SK-N-MC (cell line): ENCODE results near the gene ATPAF2.

ENCODE experiments used
- DNase-seq: peaks from one replicate; pipeline ENCODE4 v3.0.0-alpha.2; 2011; ENCODE audit warnings: low read depth, low spot score
- H3K27ac ChIP-seq: fragments of 200-600 bp; sonication (generic); 2 replicates; pipeline ENCODE4 v1.5.1; 2016; ENCODE audit warnings: mixed run types
- H3K36me3 ChIP-seq: fragments of 200-600 bp; sonication (generic); 2 replicates; pipeline ENCODE4 v1.6.1; 2017; ENCODE audit warnings: antibody characterized with exemption, low read length, mixed read lengths; ENCODE audit not compliant: insufficient read depth
- H3K4me3 ChIP-seq: fragments of 200-600 bp; sonication (generic); 2 replicates; pipeline ENCODE4 v1.5.1; 2016
- H3K9ac ChIP-seq: fragments of 200-600 bp; sonication (generic); 2 replicates; pipeline ENCODE4 v1.8.0; 2017; ENCODE audit warnings: mixed run types, mixed read lengths; ENCODE audit not compliant: insufficient read length
- H3K9me3 ChIP-seq: fragments of 200-600 bp; sonication (generic); 2 replicates; pipeline ENCODE4 v1.6.1; 2017; ENCODE audit warnings: low read depth, mild to moderate bottlenecking, antibody characterized with exemption, low read length, moderate library complexity, mixed read lengths
- EZH2 ChIP-seq: fragments of 200-600 bp; sonication (generic); IDR thresholded peaks from one replicate; pipeline ENCODE4 v1.6.1; 2017; ENCODE audit warnings: antibody characterized with exemption
- FOXP2 ChIP-seq: optimal IDR thresholded peaks from 2 replicates; pipeline ENCODE3; 2011; ENCODE audit warnings: mild to moderate bottlenecking, moderate library complexity; ENCODE audit not compliant: insufficient read depth; ENCODE audit errors: extremely low read length, control extremely low read depth
- POLR2AphosphoS5 ChIP-seq: IDR thresholded peaks from 2 replicates; pipeline ENCODE4 v1.6.1; 2012; ENCODE audit warnings: mild to moderate bottlenecking, low read depth, low read length, borderline replicate concordance

The ATPAF2 gene

DNA sequence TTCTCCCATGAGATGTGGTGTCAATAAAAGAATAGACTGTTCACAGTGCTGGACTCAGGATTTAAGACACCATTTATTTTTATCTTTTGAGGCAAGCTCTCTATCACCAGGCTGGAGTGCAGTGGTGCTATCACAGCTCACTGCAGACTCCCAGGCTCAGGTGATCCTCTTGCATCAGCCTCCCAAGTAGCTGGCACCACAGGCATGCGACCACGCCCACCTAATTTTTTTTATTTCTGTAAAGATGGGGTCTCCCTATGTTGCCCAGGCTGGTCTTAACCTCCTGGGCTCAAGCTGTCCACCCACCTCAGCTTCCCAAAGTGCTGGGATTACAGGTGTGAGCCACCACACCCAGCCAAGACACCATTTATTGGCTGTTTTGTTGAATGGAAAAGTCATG is 30.1 kb upstream of the ATPAF2 start:
- no peak overlapping the region for H3K27ac ChIP-seq
- no peak for DNase-seq
- no peak overlapping the region for H3K9ac ChIP-seq
- no peak overlapping the region for H3K4me3 ChIP-seq
- no peak for TF ChIP-seq POLR2AphosphoS5
- no peak for TF ChIP-seq EZH2
- no peak for TF ChIP-seq FOXP2
- H3K36me3 ChIP-seq = no peaks in the 10 kb centered on the region; the same call in 1 of the 2 replicates
- no peaks in the 10 kb centered on the region for H3K9me3 ChIP-seq

GRCh38 chr17:18066866-18067265 is 27.9 kb upstream of the ATPAF2 start:
- H3K36me3 ChIP-seq = peaks cover 6% of the 10 kb centered on the region; the same call in 1 of the 2 replicates
- DNase-seq = no peak
- no peaks in the 10 kb centered on the region for H3K9me3 ChIP-seq
- no peak for TF ChIP-seq FOXP2
- H3K4me3 ChIP-seq = no peak overlapping the region
- no peak overlapping the region for H3K27ac ChIP-seq
- H3K9ac ChIP-seq = no peak overlapping the region

DNA sequence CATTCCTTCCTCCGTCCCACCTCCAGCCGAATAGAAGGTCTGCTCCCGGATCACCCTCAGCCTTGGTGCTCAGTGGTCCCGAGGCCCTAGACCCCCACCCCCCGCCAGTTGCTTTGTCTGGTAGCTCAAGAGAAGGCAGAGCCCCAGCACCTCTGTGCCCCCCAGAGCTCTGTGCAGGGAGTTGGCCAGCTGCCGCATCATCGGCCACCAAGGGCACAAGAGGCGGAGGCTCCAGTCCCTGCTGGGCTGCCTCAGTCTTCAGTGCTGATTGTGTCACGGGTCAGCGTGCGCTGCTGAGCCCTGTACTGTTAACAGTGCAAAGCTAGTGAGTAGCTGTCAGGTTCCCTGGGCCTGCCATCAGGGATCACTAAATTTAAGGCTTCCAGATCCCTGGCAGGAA is 26.6 kb upstream of the ATPAF2 start:
- H3K36me3 ChIP-seq = peaks cover 9% of the 10 kb centered on the region; the same call in 1 of the 2 replicates
- TF ChIP-seq EZH2 = no peak
- H3K4me3 ChIP-seq = no peak overlapping the region
- no peak overlapping the region for H3K27ac ChIP-seq
- no peak for DNase-seq
- no peaks in the 10 kb centered on the region for H3K9me3 ChIP-seq
- H3K9ac ChIP-seq = no peak overlapping the region

DNA sequence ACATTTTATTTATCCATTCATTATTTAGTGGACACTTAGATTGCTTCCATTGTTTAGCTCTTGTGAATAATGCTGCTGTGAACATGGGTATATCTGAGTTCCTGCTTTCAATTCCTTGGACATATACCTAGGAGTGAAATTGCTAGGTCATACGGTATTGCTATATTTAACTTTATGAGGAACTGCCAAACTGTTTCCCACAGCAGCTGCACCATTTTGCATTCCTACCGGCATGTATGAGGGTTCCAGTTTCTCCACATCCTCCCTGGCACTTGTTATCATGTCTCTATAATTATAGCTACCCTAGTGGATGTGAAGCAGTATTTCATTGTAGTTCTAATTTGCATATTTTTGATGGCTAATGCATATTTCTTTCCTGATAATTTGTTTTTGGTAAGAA is 25.1 kb upstream of the ATPAF2 start:
- peaks cover 9% of the 10 kb centered on the region; the same call in 1 of the 2 replicates for H3K36me3 ChIP-seq
- no peak for DNase-seq
- H3K4me3 ChIP-seq = no peak overlapping the region
- H3K27ac ChIP-seq = no peak overlapping the region
- H3K9me3 ChIP-seq = no peaks in the 10 kb centered on the region
- TF ChIP-seq FOXP2 = no peak
- no peak overlapping the region for H3K9ac ChIP-seq

GRCh38 chr17:18059283-18059682 is 20.3 kb upstream of the ATPAF2 start:
- H3K9ac ChIP-seq = no peak overlapping the region
- no peaks in the 10 kb centered on the region for H3K9me3 ChIP-seq
- H3K36me3 ChIP-seq = peaks cover 15% of the 10 kb centered on the region; the same call in 1 of the 2 replicates
- H3K27ac ChIP-seq = no peak overlapping the region
- no peak overlapping the region for H3K4me3 ChIP-seq
- no peak for TF ChIP-seq EZH2
- no peak for TF ChIP-seq POLR2AphosphoS5
- no peak for TF ChIP-seq FOXP2
- no peak for DNase-seq

GRCh38 chr17:18056214-18056613 is 17.2 kb upstream of the ATPAF2 start:
- H3K9ac ChIP-seq = no peak overlapping the region
- DNase-seq = no peak
- H3K4me3 ChIP-seq = no peak overlapping the region
- no peak for TF ChIP-seq EZH2
- no peak for TF ChIP-seq FOXP2
- TF ChIP-seq POLR2AphosphoS5 = no peak
- peaks cover 6% of the 10 kb centered on the region; the same call in 1 of the 2 replicates for H3K36me3 ChIP-seq
- no peak overlapping the region for H3K27ac ChIP-seq
- H3K9me3 ChIP-seq = no peaks in the 10 kb centered on the region

DNA sequence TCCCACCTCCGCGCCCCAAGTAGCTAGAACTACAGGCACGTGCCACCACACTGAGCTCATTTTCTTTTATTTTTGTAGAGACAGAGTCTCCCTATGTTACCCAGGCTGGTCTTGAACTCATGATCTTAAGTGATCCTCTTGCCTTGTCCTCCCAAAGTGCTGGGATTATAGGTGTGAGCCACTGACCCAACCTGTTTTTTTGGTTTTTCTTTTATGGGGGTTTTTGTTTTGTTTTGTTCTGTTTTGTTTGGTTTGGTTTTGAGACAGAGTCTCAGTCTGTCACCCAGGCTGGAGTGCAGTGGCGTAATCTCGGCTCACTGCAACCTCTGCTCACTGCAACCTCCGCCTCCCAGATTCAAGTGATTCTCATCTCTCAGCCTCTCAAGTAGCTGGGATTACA is 16.6 kb upstream of the ATPAF2 start:
- Histone ChIP-seq H3K4me3 (no peak overlapping the region), H3K27ac (no peak overlapping the region), H3K36me3 (peaks cover 6% of the 10 kb centered on the region; the same call in 1 of the 2 replicates), H3K9ac (no peak overlapping the region), H3K9me3 (no peaks in the 10 kb centered on the region)
- TF ChIP-seq POLR2AphosphoS5 = no peak
- TF ChIP-seq FOXP2 = no peak
- no peak for TF ChIP-seq EZH2
- DNase-seq = no peak

DNA sequence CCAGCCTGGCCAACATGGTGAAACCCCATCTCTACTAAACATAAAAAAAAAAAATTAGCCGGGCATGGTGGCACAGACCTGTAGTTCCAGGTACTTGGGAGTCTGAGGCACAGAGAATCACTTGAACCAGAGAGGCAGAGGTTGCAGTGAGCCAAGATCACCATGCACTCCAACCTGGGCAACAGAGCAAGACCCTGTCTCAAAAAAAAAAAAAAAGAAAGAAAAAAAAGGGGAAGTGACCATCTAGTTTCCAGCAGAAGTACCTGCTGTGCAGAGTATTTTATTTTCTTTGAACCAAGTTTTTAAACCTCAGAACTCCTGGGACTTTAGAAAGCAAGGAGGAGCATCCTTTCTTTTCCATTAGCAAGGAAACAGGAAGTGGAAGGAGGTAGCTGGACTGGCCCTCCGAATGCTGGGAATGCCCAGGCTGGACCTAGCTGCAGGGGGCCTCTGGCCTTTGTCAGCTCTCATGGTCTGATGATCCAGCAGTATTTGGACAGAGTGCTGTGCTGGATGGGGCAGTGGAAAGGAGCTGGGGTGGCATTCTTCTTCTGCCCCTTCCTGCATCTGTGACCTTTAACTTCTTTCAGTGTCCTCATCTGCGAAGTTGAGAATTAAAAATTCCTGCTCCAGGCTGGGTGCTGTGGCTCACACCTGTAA is 6.9 kb upstream of the ATPAF2 start:
- no peak for DNase-seq
- TF ChIP-seq FOXP2 (no peak), POLR2AphosphoS5 (no peak), EZH2 (no peak)

GRCh38 chr17:18044609-18045008 is 5.6 kb upstream of the ATPAF2 start:
- Histone ChIP-seq H3K27ac (no peak overlapping the region), H3K9ac (no peak overlapping the region), H3K9me3 (no peaks in the 10 kb centered on the region), H3K4me3 (no peak overlapping the region), H3K36me3 (peaks cover 9% of the 10 kb centered on the region)
- no peak for TF ChIP-seq EZH2
- no peak for TF ChIP-seq POLR2AphosphoS5
- no peak for TF ChIP-seq FOXP2
- DNase-seq = no peak

More for the DNA sequence above, 6.9 kb upstream of the ATPAF2 start:
- H3K36me3 ChIP-seq = peaks cover 9% of the 10 kb centered on the region
- H3K9me3 ChIP-seq = no peaks in the 10 kb centered on the region
- no peak overlapping the region for H3K27ac ChIP-seq
- no peak overlapping the region for H3K4me3 ChIP-seq
- no peak overlapping the region for H3K9ac ChIP-seq
